H9 (cell line): ENCODE data around the gene TMEM41A. TPM values are rescaled to one million over a fixed set of nuclear protein-coding genes. Genes with fewer than 3 reads are reported as not detected.

Experiments
- DNase-seq: peaks from one replicate; pipeline ENCODE4 v3.0.0-alpha.2; 2017
- H2AFZ ChIP-seq: one replicate; pipeline ENCODE4 v1.6.1; 2013; ENCODE audit warnings: mild to moderate bottlenecking, low read length, control low read depth, moderate library complexity
- H2AK5ac ChIP-seq: 2 replicates; pipeline ENCODE4 v1.6.1; 2013; ENCODE audit warnings: low read length, control low read depth, mixed read lengths; ENCODE audit not compliant: insufficient read length
- H2BK120ac ChIP-seq: one replicate; pipeline ENCODE4 v1.6.1; 2013; ENCODE audit warnings: low read depth, mild to moderate bottlenecking, low read length, control low read depth, inconsistent platforms; ENCODE audit not compliant: poor library complexity, severe bottlenecking
- H2BK12ac ChIP-seq: 2 replicates; pipeline ENCODE4 v1.6.1; 2013; ENCODE audit warnings: low read length, control low read depth, mixed read lengths, low read depth; ENCODE audit not compliant: insufficient read length
- H2BK15ac ChIP-seq: 2 replicates; pipeline ENCODE4 v1.6.1; 2013; ENCODE audit warnings: low read depth, low read length, control low read depth
- H2BK20ac ChIP-seq: one replicate; pipeline ENCODE4 v1.6.1; 2013; ENCODE audit warnings: low read depth, mild to moderate bottlenecking, low read length, control low read depth, inconsistent platforms; ENCODE audit not compliant: poor library complexity, severe bottlenecking
- H2BK5ac ChIP-seq: 2 replicates; pipeline ENCODE4 v1.6.1; 2013; ENCODE audit warnings: low read length, control low read depth, mixed read lengths; ENCODE audit not compliant: insufficient read length
- H3K14ac ChIP-seq: 2 replicates; pipeline ENCODE4 v1.6.1; 2013; ENCODE audit warnings: low read length, control low read depth; ENCODE audit not compliant: insufficient read depth
- H3K18ac ChIP-seq: 2 replicates; pipeline ENCODE4 v1.6.1; 2013; ENCODE audit warnings: low read depth, mild to moderate bottlenecking, mixed read lengths, low read length, control low read depth; ENCODE audit not compliant: insufficient read length
- H3K23ac ChIP-seq: 2 replicates; pipeline ENCODE4 v1.6.1; 2013; ENCODE audit warnings: low read length, control low read depth, mixed read lengths, low read depth; ENCODE audit not compliant: insufficient read length
- H3K23me2 ChIP-seq: 2 replicates; pipeline ENCODE4 v1.6.1; 2013; ENCODE audit warnings: low read depth, mild to moderate bottlenecking, mixed read lengths, low read length, control low read depth; ENCODE audit not compliant: insufficient read length, poor library complexity, severe bottlenecking
- H3K27ac ChIP-seq: 2 replicates; pipeline ENCODE4 v1.5.1; 2013; ENCODE audit warnings: low read length, control low read depth, mixed read lengths, low read depth; ENCODE audit not compliant: insufficient read length
- H3K27me3 ChIP-seq: 2 replicates; pipeline ENCODE4 v1.6.1; 2013; ENCODE audit warnings: low read length, control low read depth, inconsistent platforms; ENCODE audit not compliant: insufficient read depth
- H3K4ac ChIP-seq: 2 replicates; pipeline ENCODE4 v1.6.1; 2013; ENCODE audit warnings: low read depth, mild to moderate bottlenecking, control low read depth, inconsistent platforms, low read length, moderate library complexity
- H3K4me1 ChIP-seq: 2 replicates; pipeline ENCODE4 v1.6.1; 2013; ENCODE audit warnings: low read length, control low read depth, inconsistent platforms; ENCODE audit not compliant: insufficient read depth
- H3K4me2 ChIP-seq: 2 replicates; pipeline ENCODE4 v1.6.1; 2013; ENCODE audit warnings: low read length, control low read depth, mixed read lengths; ENCODE audit not compliant: insufficient read length, insufficient read depth
- H3K56ac ChIP-seq: 2 replicates; pipeline ENCODE4 v1.6.1; 2013; ENCODE audit warnings: low read depth, mild to moderate bottlenecking, mixed read lengths, low read length, control low read depth; ENCODE audit not compliant: insufficient read length
- H3K79me1 ChIP-seq: 2 replicates; pipeline ENCODE4 v1.6.1; 2013; ENCODE audit warnings: low read depth, mild to moderate bottlenecking, moderate library complexity, low read length, control low read depth, inconsistent platforms; ENCODE audit not compliant: insufficient read depth, poor library complexity, severe bottlenecking
- H3K79me2 ChIP-seq: 2 replicates; pipeline ENCODE4 v1.6.1; 2013; ENCODE audit warnings: low read length, control low read depth, inconsistent platforms; ENCODE audit not compliant: insufficient read depth
- H3K9ac ChIP-seq: 2 replicates; pipeline ENCODE4 v1.6.1; 2013; ENCODE audit warnings: low read length, control low read depth, mixed read lengths; ENCODE audit not compliant: insufficient read length; ENCODE audit errors: extremely low read depth
- H3K9me3 ChIP-seq: one replicate; pipeline ENCODE4 v1.6.1; 2013; ENCODE audit warnings: low read depth, low read length, inconsistent platforms; ENCODE audit not compliant: control insufficient read depth
- H3T11ph ChIP-seq: one replicate; pipeline ENCODE4 v1.6.1; 2013; ENCODE audit warnings: mild to moderate bottlenecking, low read length, control low read depth, inconsistent platforms
- H4K20me1 ChIP-seq: one replicate; pipeline ENCODE4 v1.6.1; 2013; ENCODE audit not compliant: control insufficient read depth, insufficient read length, insufficient read depth
- H4K5ac ChIP-seq: 2 replicates; pipeline ENCODE4 v1.6.1; 2013; ENCODE audit warnings: low read depth, mild to moderate bottlenecking, mixed read lengths, low read length, control low read depth; ENCODE audit not compliant: insufficient read length
- H4K8ac ChIP-seq: replicated peaks from 2 replicates; pipeline ENCODE4 v1.6.1; 2013; ENCODE audit warnings: low read length, control low read depth, mixed read lengths, low read depth; ENCODE audit not compliant: insufficient read length
- H4K91ac ChIP-seq: 2 replicates; pipeline ENCODE4 v1.6.1; 2013; ENCODE audit warnings: low read depth, mild to moderate bottlenecking, moderate library complexity, mixed read lengths, low read length, control low read depth; ENCODE audit not compliant: insufficient read length
- H3K27ac Mint-ChIP-seq, 3 experiments: 2 replicates in 2 of 3; 3 replicates in 1 of 3; pipeline ENCODE4 v1.8.0; 2020 to 2021; ENCODE audit warnings: mixed read lengths in 3 of 3, mild to moderate bottlenecking in 1 of 3, moderate library complexity in 1 of 3
- H3K27me3 Mint-ChIP-seq: 2 replicates; pipeline ENCODE4 v1.8.0; 2021; ENCODE audit warnings: low read depth, mild to moderate bottlenecking, moderate library complexity, mixed read lengths
- H3K36me3 Mint-ChIP-seq, 3 experiments: 2 replicates in 2 of 3; 3 replicates in 1 of 3; pipeline ENCODE4 v1.8.0; 2020 to 2021; ENCODE audit warnings: low read depth in 3 of 3, mixed read lengths in 3 of 3; ENCODE audit not compliant: insufficient read depth in 1 of 3
- H3K4me1 Mint-ChIP-seq, 2 experiments: 2 replicates each; pipeline ENCODE4 v1.8.0; 2020; ENCODE audit warnings: mixed read lengths in 2 of 2
- H3K4me3 Mint-ChIP-seq, 2 experiments: 2 replicates in 1 of 2; 3 replicates in 1 of 2; pipeline ENCODE4 v1.8.0; 2020 to 2021; ENCODE audit warnings: mild to moderate bottlenecking in 2 of 2, mixed read lengths in 2 of 2, moderate library complexity in 1 of 2
- H3K9me3 Mint-ChIP-seq, 2 experiments: 2 replicates in 1 of 2; 3 replicates in 1 of 2; pipeline ENCODE4 v1.8.0; 2020; ENCODE audit warnings: mild to moderate bottlenecking in 2 of 2, mixed read lengths in 2 of 2, moderate library complexity in 1 of 2
- WGBS: extraction: QIAGEN DNeasy Blood & Tissue Kit; methylation state at CpG from one replicate; pipeline ENCODE4 v1.1.7; 2013; ENCODE audit warnings: missing lambda C conversion rate, low lambda C conversion rate, mixed read lengths; ENCODE audit not compliant: insufficient read length; ENCODE audit errors: extremely low coverage; 5-methylcytosine and 5-hydroxymethylcytosine counted together
- total RNA-seq: library from RNA; stranded (reverse); gene quantifications from 2 replicates; pipeline ENCODE4 v1.2.1, GENCODE V29; 2021
- TF ChIP-seq, protein P1 (sequence below): fragments of 200-600 bp; sonication (generic); conservative IDR thresholded peaks from 3 replicates; pipeline ENCODE4 v1.8.0; 2021; ENCODE audit warnings: antibody characterized with exemption, mild to moderate bottlenecking

Gene TMEM41A
- total RNA-seq, 1 experiment from 2014 or later, result 23.9 TPM

DNA sequence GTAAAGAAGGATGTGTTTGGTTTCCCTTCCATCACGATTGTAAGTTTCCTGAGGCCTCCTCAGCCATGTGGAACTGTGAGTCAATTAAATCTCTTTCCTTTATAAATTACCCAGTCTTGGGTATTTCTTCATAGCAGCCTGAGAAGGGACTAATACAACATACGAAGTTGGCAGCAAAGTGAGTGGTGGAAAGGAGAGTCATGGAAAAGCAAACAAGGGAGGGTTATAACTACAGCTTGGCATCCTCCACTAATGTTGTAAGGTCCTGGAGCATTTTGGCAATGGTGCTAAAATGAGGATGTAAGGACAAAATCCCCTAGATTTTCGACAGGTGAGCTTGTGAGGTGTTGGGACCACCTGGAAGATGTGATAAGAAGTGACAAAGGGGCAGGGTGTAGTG lies 5.8 kb upstream of the TMEM41A start:
- no peak overlapping the region for H2BK120ac ChIP-seq
- no peak overlapping the region for H3K14ac ChIP-seq
- H3K18ac ChIP-seq, result no peak overlapping the region
- H2BK15ac ChIP-seq, result no peak overlapping the region
- no peaks in the 10 kb centered on the region for H3K9me3 Mint-ChIP-seq
- peaks cover 1 to 3% of the 10 kb centered on the region in 2 experiments for H3K4me1 Mint-ChIP-seq
- H3K36me3 Mint-ChIP-seq, result no peaks in the 10 kb centered on the region; a peak in 1 of 7 replicates
- H2AK5ac ChIP-seq, result no peak overlapping the region
- no peaks in the 10 kb centered on the region for H3K79me2 ChIP-seq
- H2AFZ ChIP-seq, result no peak overlapping the region
- H3K9me3 ChIP-seq, result no peaks in the 10 kb centered on the region
- no peak overlapping the region for H4K91ac ChIP-seq
- H3K27ac Mint-ChIP-seq, result no peak overlapping the region
- no peak overlapping the region for H3K9ac ChIP-seq
- no CpG with 5 or more reads among the region's 3 CpGs for WGBS
- no peaks in the 10 kb centered on the region for H3K4me1 ChIP-seq
- no peak overlapping the region for H3K4me2 ChIP-seq
- no peak overlapping the region for H2BK12ac ChIP-seq
- no peak overlapping the region for H3T11ph ChIP-seq
- H3K4ac ChIP-seq, result no peak overlapping the region
- H3K27ac ChIP-seq, result no peak overlapping the region
- H4K8ac ChIP-seq, result no peak overlapping the region
- H3K27me3 Mint-ChIP-seq, result peaks cover 7% of the 10 kb centered on the region
- no peak overlapping the region for H4K5ac ChIP-seq
- no peaks in the 10 kb centered on the region for H3K27me3 ChIP-seq
- DNase-seq, result no peak
- H3K4me3 Mint-ChIP-seq, result no peak overlapping the region
- no peaks in the 10 kb centered on the region for H3K23me2 ChIP-seq
- no peak overlapping the region for H2BK5ac ChIP-seq
- TF ChIP-seq, protein P1, sequence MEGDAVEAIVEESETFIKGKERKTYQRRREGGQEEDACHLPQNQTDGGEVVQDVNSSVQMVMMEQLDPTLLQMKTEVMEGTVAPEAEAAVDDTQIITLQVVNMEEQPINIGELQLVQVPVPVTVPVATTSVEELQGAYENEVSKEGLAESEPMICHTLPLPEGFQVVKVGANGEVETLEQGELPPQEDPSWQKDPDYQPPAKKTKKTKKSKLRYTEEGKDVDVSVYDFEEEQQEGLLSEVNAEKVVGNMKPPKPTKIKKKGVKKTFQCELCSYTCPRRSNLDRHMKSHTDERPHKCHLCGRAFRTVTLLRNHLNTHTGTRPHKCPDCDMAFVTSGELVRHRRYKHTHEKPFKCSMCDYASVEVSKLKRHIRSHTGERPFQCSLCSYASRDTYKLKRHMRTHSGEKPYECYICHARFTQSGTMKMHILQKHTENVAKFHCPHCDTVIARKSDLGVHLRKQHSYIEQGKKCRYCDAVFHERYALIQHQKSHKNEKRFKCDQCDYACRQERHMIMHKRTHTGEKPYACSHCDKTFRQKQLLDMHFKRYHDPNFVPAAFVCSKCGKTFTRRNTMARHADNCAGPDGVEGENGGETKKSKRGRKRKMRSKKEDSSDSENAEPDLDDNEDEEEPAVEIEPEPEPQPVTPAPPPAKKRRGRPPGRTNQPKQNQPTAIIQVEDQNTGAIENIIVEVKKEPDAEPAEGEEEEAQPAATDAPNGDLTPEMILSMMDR, result no peak
- no peak overlapping the region for H3K23ac ChIP-seq
- H3K79me1 ChIP-seq, result no peaks in the 10 kb centered on the region
- H3K56ac ChIP-seq, result no peak overlapping the region
- H4K20me1 ChIP-seq, result no peaks in the 10 kb centered on the region
- no peak overlapping the region for H2BK20ac ChIP-seq
